H9 (cell line): ENCODE measurements around the gene CYP19A1. TPM values are rescaled to one million over a fixed set of nuclear protein-coding genes. Genes with fewer than 3 reads are reported as not detected.

Source experiments
- DNase-seq: peaks from one replicate; pipeline ENCODE4 v3.0.0-alpha.2; 2017
- H2AFZ ChIP-seq: one replicate; pipeline ENCODE4 v1.6.1; 2013; ENCODE audit warnings: mild to moderate bottlenecking, low read length, control low read depth, moderate library complexity
- H2AK5ac ChIP-seq: 2 replicates; pipeline ENCODE4 v1.6.1; 2013; ENCODE audit warnings: low read length, control low read depth, mixed read lengths; ENCODE audit not compliant: insufficient read length
- H2BK120ac ChIP-seq: one replicate; pipeline ENCODE4 v1.6.1; 2013; ENCODE audit warnings: low read depth, mild to moderate bottlenecking, low read length, control low read depth, inconsistent platforms; ENCODE audit not compliant: poor library complexity, severe bottlenecking
- H2BK12ac ChIP-seq: 2 replicates; pipeline ENCODE4 v1.6.1; 2013; ENCODE audit warnings: low read length, control low read depth, mixed read lengths, low read depth; ENCODE audit not compliant: insufficient read length
- H2BK15ac ChIP-seq: 2 replicates; pipeline ENCODE4 v1.6.1; 2013; ENCODE audit warnings: low read depth, low read length, control low read depth
- H2BK20ac ChIP-seq: one replicate; pipeline ENCODE4 v1.6.1; 2013; ENCODE audit warnings: low read depth, mild to moderate bottlenecking, low read length, control low read depth, inconsistent platforms; ENCODE audit not compliant: poor library complexity, severe bottlenecking
- H2BK5ac ChIP-seq: 2 replicates; pipeline ENCODE4 v1.6.1; 2013; ENCODE audit warnings: low read length, control low read depth, mixed read lengths; ENCODE audit not compliant: insufficient read length
- H3K14ac ChIP-seq: 2 replicates; pipeline ENCODE4 v1.6.1; 2013; ENCODE audit warnings: low read length, control low read depth; ENCODE audit not compliant: insufficient read depth
- H3K18ac ChIP-seq: 2 replicates; pipeline ENCODE4 v1.6.1; 2013; ENCODE audit warnings: low read depth, mild to moderate bottlenecking, mixed read lengths, low read length, control low read depth; ENCODE audit not compliant: insufficient read length
- H3K23ac ChIP-seq: 2 replicates; pipeline ENCODE4 v1.6.1; 2013; ENCODE audit warnings: low read length, control low read depth, mixed read lengths, low read depth; ENCODE audit not compliant: insufficient read length
- H3K23me2 ChIP-seq: 2 replicates; pipeline ENCODE4 v1.6.1; 2013; ENCODE audit warnings: low read depth, mild to moderate bottlenecking, mixed read lengths, low read length, control low read depth; ENCODE audit not compliant: insufficient read length, poor library complexity, severe bottlenecking
- H3K27ac ChIP-seq: 2 replicates; pipeline ENCODE4 v1.5.1; 2013; ENCODE audit warnings: low read length, control low read depth, mixed read lengths, low read depth; ENCODE audit not compliant: insufficient read length
- H3K27me3 ChIP-seq: 2 replicates; pipeline ENCODE4 v1.6.1; 2013; ENCODE audit warnings: low read length, control low read depth, inconsistent platforms; ENCODE audit not compliant: insufficient read depth
- H3K4ac ChIP-seq: 2 replicates; pipeline ENCODE4 v1.6.1; 2013; ENCODE audit warnings: low read depth, mild to moderate bottlenecking, control low read depth, inconsistent platforms, low read length, moderate library complexity
- H3K4me1 ChIP-seq: 2 replicates; pipeline ENCODE4 v1.6.1; 2013; ENCODE audit warnings: low read length, control low read depth, inconsistent platforms; ENCODE audit not compliant: insufficient read depth
- H3K4me2 ChIP-seq: 2 replicates; pipeline ENCODE4 v1.6.1; 2013; ENCODE audit warnings: low read length, control low read depth, mixed read lengths; ENCODE audit not compliant: insufficient read length, insufficient read depth
- H3K56ac ChIP-seq: 2 replicates; pipeline ENCODE4 v1.6.1; 2013; ENCODE audit warnings: low read depth, mild to moderate bottlenecking, mixed read lengths, low read length, control low read depth; ENCODE audit not compliant: insufficient read length
- H3K79me1 ChIP-seq: 2 replicates; pipeline ENCODE4 v1.6.1; 2013; ENCODE audit warnings: low read depth, mild to moderate bottlenecking, moderate library complexity, low read length, control low read depth, inconsistent platforms; ENCODE audit not compliant: insufficient read depth, poor library complexity, severe bottlenecking
- H3K79me2 ChIP-seq: 2 replicates; pipeline ENCODE4 v1.6.1; 2013; ENCODE audit warnings: low read length, control low read depth, inconsistent platforms; ENCODE audit not compliant: insufficient read depth
- H3K9ac ChIP-seq: 2 replicates; pipeline ENCODE4 v1.6.1; 2013; ENCODE audit warnings: low read length, control low read depth, mixed read lengths; ENCODE audit not compliant: insufficient read length; ENCODE audit errors: extremely low read depth
- H3K9me3 ChIP-seq: one replicate; pipeline ENCODE4 v1.6.1; 2013; ENCODE audit warnings: low read depth, low read length, inconsistent platforms; ENCODE audit not compliant: control insufficient read depth
- H3T11ph ChIP-seq: one replicate; pipeline ENCODE4 v1.6.1; 2013; ENCODE audit warnings: mild to moderate bottlenecking, low read length, control low read depth, inconsistent platforms
- H4K20me1 ChIP-seq: one replicate; pipeline ENCODE4 v1.6.1; 2013; ENCODE audit not compliant: control insufficient read depth, insufficient read length, insufficient read depth
- H4K5ac ChIP-seq: 2 replicates; pipeline ENCODE4 v1.6.1; 2013; ENCODE audit warnings: low read depth, mild to moderate bottlenecking, mixed read lengths, low read length, control low read depth; ENCODE audit not compliant: insufficient read length
- H4K8ac ChIP-seq: replicated peaks from 2 replicates; pipeline ENCODE4 v1.6.1; 2013; ENCODE audit warnings: low read length, control low read depth, mixed read lengths, low read depth; ENCODE audit not compliant: insufficient read length
- H4K91ac ChIP-seq: 2 replicates; pipeline ENCODE4 v1.6.1; 2013; ENCODE audit warnings: low read depth, mild to moderate bottlenecking, moderate library complexity, mixed read lengths, low read length, control low read depth; ENCODE audit not compliant: insufficient read length
- H3K27ac Mint-ChIP-seq, 3 experiments: 2 replicates in 2 of 3; 3 replicates in 1 of 3; pipeline ENCODE4 v1.8.0; 2020 to 2021; ENCODE audit warnings: mixed read lengths in 3 of 3, mild to moderate bottlenecking in 1 of 3, moderate library complexity in 1 of 3
- H3K27me3 Mint-ChIP-seq: 2 replicates; pipeline ENCODE4 v1.8.0; 2021; ENCODE audit warnings: low read depth, mild to moderate bottlenecking, moderate library complexity, mixed read lengths
- H3K36me3 Mint-ChIP-seq, 3 experiments: 2 replicates in 2 of 3; 3 replicates in 1 of 3; pipeline ENCODE4 v1.8.0; 2020 to 2021; ENCODE audit warnings: low read depth in 3 of 3, mixed read lengths in 3 of 3; ENCODE audit not compliant: insufficient read depth in 1 of 3
- H3K4me1 Mint-ChIP-seq, 2 experiments: 2 replicates each; pipeline ENCODE4 v1.8.0; 2020; ENCODE audit warnings: mixed read lengths in 2 of 2
- H3K4me3 Mint-ChIP-seq, 2 experiments: 2 replicates in 1 of 2; 3 replicates in 1 of 2; pipeline ENCODE4 v1.8.0; 2020 to 2021; ENCODE audit warnings: mild to moderate bottlenecking in 2 of 2, mixed read lengths in 2 of 2, moderate library complexity in 1 of 2
- H3K9me3 Mint-ChIP-seq, 2 experiments: 2 replicates in 1 of 2; 3 replicates in 1 of 2; pipeline ENCODE4 v1.8.0; 2020; ENCODE audit warnings: mild to moderate bottlenecking in 2 of 2, mixed read lengths in 2 of 2, moderate library complexity in 1 of 2
- WGBS: extraction: QIAGEN DNeasy Blood & Tissue Kit; methylation state at CpG from one replicate; pipeline ENCODE4 v1.1.7; 2013; ENCODE audit warnings: missing lambda C conversion rate, low lambda C conversion rate, mixed read lengths; ENCODE audit not compliant: insufficient read length; ENCODE audit errors: extremely low coverage; 5-methylcytosine and 5-hydroxymethylcytosine counted together
- total RNA-seq: library from RNA; stranded (reverse); gene quantifications from 2 replicates; pipeline ENCODE4 v1.2.1, GENCODE V29; 2021
- TF ChIP-seq, protein P1 (sequence below): fragments of 200-600 bp; sonication (generic); conservative IDR thresholded peaks from 3 replicates; pipeline ENCODE4 v1.8.0; 2021; ENCODE audit warnings: antibody characterized with exemption, mild to moderate bottlenecking

The CYP19A1 gene
- total RNA-seq, 1 experiment from 2014 or later = not detected

DNA sequence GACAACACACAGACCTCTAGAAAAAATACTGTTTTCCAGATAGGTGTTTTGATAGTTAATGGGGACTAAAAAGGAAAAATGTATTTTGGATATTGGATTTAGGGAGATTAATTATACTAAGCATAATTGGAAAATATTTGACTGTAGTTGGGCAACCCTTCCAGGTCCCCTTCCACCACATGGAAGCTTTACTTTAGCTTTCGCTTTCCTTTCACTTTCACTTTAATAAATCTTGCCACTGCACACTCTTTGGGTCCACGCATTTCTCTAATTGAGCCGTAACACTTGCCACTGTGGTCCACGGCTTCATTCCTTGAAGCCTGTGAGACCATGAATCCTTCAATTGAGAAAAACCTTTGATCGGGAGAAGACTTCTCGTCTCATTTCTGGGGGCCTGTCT is 18.6 kb upstream of the CYP19A1 start:
- Mint-ChIP-seq H3K4me3 (no peak overlapping the region), H3K4me1 (peaks cover 5% of the 10 kb centered on the region in 2 experiments; a peak in 3 of 4 replicates), H3K27ac (no peak overlapping the region), H3K36me3 (no peaks in the 10 kb centered on the region), H3K9me3 (no peaks in the 10 kb centered on the region), H3K27me3 (peaks cover 7% of the 10 kb centered on the region; the same call in 1 of the 2 replicates)
- TF ChIP-seq, protein P1, sequence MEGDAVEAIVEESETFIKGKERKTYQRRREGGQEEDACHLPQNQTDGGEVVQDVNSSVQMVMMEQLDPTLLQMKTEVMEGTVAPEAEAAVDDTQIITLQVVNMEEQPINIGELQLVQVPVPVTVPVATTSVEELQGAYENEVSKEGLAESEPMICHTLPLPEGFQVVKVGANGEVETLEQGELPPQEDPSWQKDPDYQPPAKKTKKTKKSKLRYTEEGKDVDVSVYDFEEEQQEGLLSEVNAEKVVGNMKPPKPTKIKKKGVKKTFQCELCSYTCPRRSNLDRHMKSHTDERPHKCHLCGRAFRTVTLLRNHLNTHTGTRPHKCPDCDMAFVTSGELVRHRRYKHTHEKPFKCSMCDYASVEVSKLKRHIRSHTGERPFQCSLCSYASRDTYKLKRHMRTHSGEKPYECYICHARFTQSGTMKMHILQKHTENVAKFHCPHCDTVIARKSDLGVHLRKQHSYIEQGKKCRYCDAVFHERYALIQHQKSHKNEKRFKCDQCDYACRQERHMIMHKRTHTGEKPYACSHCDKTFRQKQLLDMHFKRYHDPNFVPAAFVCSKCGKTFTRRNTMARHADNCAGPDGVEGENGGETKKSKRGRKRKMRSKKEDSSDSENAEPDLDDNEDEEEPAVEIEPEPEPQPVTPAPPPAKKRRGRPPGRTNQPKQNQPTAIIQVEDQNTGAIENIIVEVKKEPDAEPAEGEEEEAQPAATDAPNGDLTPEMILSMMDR = no peak
- Histone ChIP-seq H2BK15ac (no peak overlapping the region), H3K4me2 (no peak overlapping the region), H3T11ph (no peak overlapping the region), H4K20me1 (no peaks in the 10 kb centered on the region), H3K9me3 (no peaks in the 10 kb centered on the region), H3K4ac (no peak overlapping the region), H3K9ac (no peak overlapping the region), H3K27ac (no peak overlapping the region), H2AK5ac (no peak overlapping the region), H3K27me3 (no peaks in the 10 kb centered on the region), H4K91ac (no peak overlapping the region), H3K79me2 (no peaks in the 10 kb centered on the region), H2BK5ac (no peak overlapping the region), H3K18ac (no peak overlapping the region), H4K8ac (no peak overlapping the region), H2AFZ (no peak overlapping the region), H3K79me1 (no peaks in the 10 kb centered on the region), H2BK20ac (no peak overlapping the region), H4K5ac (no peak overlapping the region), H3K23ac (no peak overlapping the region), H2BK120ac (no peak overlapping the region), H3K4me1 (no peaks in the 10 kb centered on the region), H3K56ac (no peak overlapping the region), H3K23me2 (no peaks in the 10 kb centered on the region), H3K14ac (no peak overlapping the region), H2BK12ac (no peak overlapping the region)
- no CpG with 5 or more reads among the region's 6 CpGs for WGBS
- no peak for DNase-seq
